Measurements from ENCODE around the gene TMEM168. TPM values are rescaled to one million over a fixed set of nuclear protein-coding genes. Genes with fewer than 3 reads are reported as not detected.

Gene TMEM168
- total RNA-seq, 4 donors from 2014 or later, result 13.7 to 22.8 (median 16.4) TPM

DNA sequence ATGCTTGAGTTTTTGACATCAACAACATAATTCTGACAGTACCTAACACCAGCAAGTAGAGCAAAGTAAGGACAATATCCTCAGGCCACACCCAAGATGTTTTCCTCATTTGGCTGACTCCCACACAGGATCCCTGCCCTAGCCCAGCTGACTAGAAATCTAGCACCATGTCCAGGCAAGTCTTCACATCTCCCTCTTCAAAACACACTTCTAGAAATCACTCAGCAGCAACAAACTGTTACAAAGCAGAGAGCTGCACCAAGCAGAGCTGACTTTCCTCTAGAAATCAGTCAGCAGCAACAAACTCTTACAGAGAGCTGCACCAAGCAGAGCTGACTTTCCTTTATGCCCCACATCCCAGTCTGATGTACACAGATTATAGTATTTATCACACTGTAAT lies 7.7 kb downstream of the TMEM168 start:
- TF ChIP-seq, protein P1, sequence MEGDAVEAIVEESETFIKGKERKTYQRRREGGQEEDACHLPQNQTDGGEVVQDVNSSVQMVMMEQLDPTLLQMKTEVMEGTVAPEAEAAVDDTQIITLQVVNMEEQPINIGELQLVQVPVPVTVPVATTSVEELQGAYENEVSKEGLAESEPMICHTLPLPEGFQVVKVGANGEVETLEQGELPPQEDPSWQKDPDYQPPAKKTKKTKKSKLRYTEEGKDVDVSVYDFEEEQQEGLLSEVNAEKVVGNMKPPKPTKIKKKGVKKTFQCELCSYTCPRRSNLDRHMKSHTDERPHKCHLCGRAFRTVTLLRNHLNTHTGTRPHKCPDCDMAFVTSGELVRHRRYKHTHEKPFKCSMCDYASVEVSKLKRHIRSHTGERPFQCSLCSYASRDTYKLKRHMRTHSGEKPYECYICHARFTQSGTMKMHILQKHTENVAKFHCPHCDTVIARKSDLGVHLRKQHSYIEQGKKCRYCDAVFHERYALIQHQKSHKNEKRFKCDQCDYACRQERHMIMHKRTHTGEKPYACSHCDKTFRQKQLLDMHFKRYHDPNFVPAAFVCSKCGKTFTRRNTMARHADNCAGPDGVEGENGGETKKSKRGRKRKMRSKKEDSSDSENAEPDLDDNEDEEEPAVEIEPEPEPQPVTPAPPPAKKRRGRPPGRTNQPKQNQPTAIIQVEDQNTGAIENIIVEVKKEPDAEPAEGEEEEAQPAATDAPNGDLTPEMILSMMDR (IDR thresholded peaks at IDR 0.05), result no peak
- TF ChIP-seq POLR2A (IDR thresholded peaks at IDR 0.05; ENCODE audit: low read depth) (no peak), POLR2AphosphoS5 (IDR thresholded peaks at IDR 0.05) (no peak), EP300 (IDR thresholded peaks at IDR 0.05) (no peak)
- no peaks in the 10 kb centered on the region for H3K9me3 ChIP-seq
- no peak for DNase-seq (ENCODE audit: extremely low spot score)
- intact Hi-C loops (cut with DNase I), result no loop called here
- H3K4me1 ChIP-seq, result peaks cover 0 to 7% (median 3%) of the 10 kb centered on the region in 4 donors
- H3K27ac ChIP-seq (replicated peaks in 1 of 4), result no peak overlapping the region
- H3K27me3 ChIP-seq, result no peaks in the 10 kb centered on the region
- H3K36me3 ChIP-seq, result peaks cover 0 to 18% (median 10%) of the 10 kb centered on the region in 4 donors
- H3K4me3 ChIP-seq, result no peak overlapping the region

DNA sequence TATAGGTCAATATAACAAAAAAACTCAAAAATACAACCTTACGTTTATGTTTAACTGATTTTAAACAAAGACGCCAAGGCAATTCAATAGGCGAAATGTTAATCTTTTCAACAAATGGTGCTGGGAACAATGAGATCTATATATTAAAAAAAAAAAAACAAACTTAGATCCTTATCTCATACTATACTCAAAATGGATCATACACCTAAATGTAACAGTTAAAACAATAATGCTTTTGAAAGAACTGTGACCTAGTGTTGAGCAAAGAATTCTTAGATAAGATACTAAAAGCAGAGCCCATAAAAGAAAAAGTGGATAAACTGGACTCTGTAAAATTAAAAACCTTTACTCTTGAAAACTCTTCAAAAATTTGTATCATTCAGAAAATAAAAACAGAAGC lies 8.6 kb downstream of the TMEM168 start:
- intact Hi-C loops (cut with DNase I), result no loop called here
- no peak overlapping the region for H3K4me3 ChIP-seq
- TF ChIP-seq POLR2AphosphoS5 (IDR thresholded peaks at IDR 0.05) (no peak), EP300 (IDR thresholded peaks at IDR 0.05) (no peak), POLR2A (IDR thresholded peaks at IDR 0.05; ENCODE audit: low read depth) (no peak)
- no peak for DNase-seq (ENCODE audit: extremely low spot score)
- peaks cover 0 to 18% (median 10%) of the 10 kb centered on the region in 4 donors for H3K36me3 ChIP-seq
- H3K9me3 ChIP-seq, result no peaks in the 10 kb centered on the region
- peaks cover 0 to 7% (median 3%) of the 10 kb centered on the region in 4 donors for H3K4me1 ChIP-seq
- WGBS, result 95% methylated on average over 3 of the region's 3 CpGs
- H3K27ac ChIP-seq (replicated peaks in 1 of 4), result no peak overlapping the region
- H3K27me3 ChIP-seq, result no peaks in the 10 kb centered on the region

DNA sequence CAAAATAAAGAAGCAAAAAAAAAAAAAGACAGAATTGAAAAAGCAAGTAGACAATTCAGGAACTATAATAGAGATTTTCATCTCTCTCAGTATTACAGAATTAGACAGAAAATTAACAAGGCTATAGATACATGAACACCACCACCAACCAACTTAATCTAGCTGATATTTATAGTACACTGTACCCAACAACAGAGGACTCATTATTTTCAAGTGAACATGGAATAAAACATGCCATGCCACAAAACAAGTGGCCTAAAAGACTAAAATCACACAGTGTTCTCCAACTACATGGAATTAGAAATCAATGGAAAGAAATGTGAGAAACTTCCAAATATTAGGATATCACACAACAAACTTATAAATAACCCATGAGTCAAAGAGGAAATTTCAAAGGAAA lies 9.1 kb downstream of the TMEM168 start:
- TF ChIP-seq, protein P1 (IDR thresholded peaks at IDR 0.05), result no peak
- TF ChIP-seq EP300 (IDR thresholded peaks at IDR 0.05), result no peak
- no peak for TF ChIP-seq POLR2AphosphoS5 (IDR thresholded peaks at IDR 0.05)
- no peak for TF ChIP-seq POLR2A (IDR thresholded peaks at IDR 0.05; ENCODE audit: low read depth)
- DNase-seq (ENCODE audit: extremely low spot score), result no peak
- intact Hi-C loops (cut with DNase I), result no loop called here
- peaks cover 0 to 7% (median 3%) of the 10 kb centered on the region in 4 donors for H3K4me1 ChIP-seq
- H3K36me3 ChIP-seq, result peaks cover 0 to 18% (median 10%) of the 10 kb centered on the region in 4 donors
- H3K27ac ChIP-seq (replicated peaks in 1 of 4), result no peak overlapping the region
- no peak overlapping the region for H3K4me3 ChIP-seq
- no peaks in the 10 kb centered on the region for H3K27me3 ChIP-seq
- no peaks in the 10 kb centered on the region for H3K9me3 ChIP-seq

DNA sequence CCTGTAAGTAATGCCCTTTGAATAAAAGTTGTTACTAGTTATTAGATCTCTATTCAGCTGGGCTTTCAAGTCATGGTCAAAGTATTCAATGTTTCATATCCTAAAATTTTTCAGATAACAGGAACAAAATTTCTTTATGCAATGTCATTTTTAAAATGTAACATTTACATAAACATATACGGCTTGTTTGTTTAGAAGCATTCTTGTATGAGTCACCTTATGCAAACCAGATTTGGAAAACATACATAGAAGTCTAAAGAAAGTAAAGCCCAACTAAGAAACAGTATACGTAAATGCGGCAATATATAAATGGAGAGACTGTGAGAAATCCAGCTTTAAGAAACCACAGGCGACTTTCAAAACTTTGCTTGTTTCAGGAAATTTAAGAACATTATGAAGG lies 10.5 kb downstream of the TMEM168 start:
- intact Hi-C loops (cut with DNase I), result no loop called here
- Histone ChIP-seq H3K4me3 (no peak overlapping the region), H3K27ac (replicated peaks in 1 of 4) (no peak overlapping the region), H3K27me3 (no peaks in the 10 kb centered on the region), H3K36me3 (peaks cover 0 to 18% (median 9%) of the 10 kb centered on the region in 4 donors), H3K9me3 (no peaks in the 10 kb centered on the region), H3K4me1 (peaks cover 0 to 7% (median 3%) of the 10 kb centered on the region in 4 donors)
- DNase-seq (ENCODE audit: extremely low spot score), result no peak
- 90% methylated on average over 4 of the region's 4 CpGs for WGBS
- TF ChIP-seq POLR2A (IDR thresholded peaks at IDR 0.05; ENCODE audit: low read depth) (no peak), POLR2AphosphoS5 (IDR thresholded peaks at IDR 0.05) (no peak), EP300 (IDR thresholded peaks at IDR 0.05) (no peak)

DNA sequence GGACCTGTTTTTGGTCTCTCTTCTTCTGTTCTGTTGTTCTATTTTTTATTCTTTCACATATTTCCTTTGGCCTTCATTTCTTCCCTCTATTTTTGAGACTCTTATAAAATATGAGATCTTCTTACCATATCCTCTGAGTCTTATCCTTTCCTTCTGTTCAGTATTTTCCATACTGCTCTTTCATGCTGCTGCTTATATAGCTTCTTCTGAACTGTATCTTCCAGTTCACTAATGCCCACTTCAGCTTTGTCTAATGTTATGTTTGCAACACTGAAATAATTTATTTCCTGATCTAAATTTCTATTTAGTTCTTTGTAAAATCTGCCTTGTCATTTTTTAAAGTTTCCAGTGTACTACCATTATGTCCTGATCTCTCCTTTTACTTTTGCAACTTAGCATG lies 12.8 kb downstream of the TMEM168 start:
- intact Hi-C loops (cut with DNase I), result no loop called here
- Histone ChIP-seq H3K4me3 (no peak overlapping the region), H3K27ac (replicated peaks in 1 of 4) (no peak overlapping the region)

More for the DNA sequence above, 12.8 kb downstream of the TMEM168 start:
- Histone ChIP-seq H3K9me3 (no peaks in the 10 kb centered on the region), H3K36me3 (peaks cover 0 to 12% (median 0%) of the 10 kb centered on the region in 4 donors), H3K4me1 (peaks cover 0 to 3% (median 2%) of the 10 kb centered on the region in 4 donors), H3K27me3 (no peaks in the 10 kb centered on the region)
- no peak for DNase-seq (ENCODE audit: extremely low spot score)
- no peak for TF ChIP-seq POLR2A (IDR thresholded peaks at IDR 0.05; ENCODE audit: low read depth)
- TF ChIP-seq, protein P1 (IDR thresholded peaks at IDR 0.05), result no peak
- TF ChIP-seq POLR2AphosphoS5 (IDR thresholded peaks at IDR 0.05), result no peak
- TF ChIP-seq EP300 (IDR thresholded peaks at IDR 0.05), result no peak
